HG03558 (cell line): Measurements from ENCODE around the gene MPG.

Source experiments
- ATAC-seq: cut with Tn5 transposase; IDR thresholded peaks from one replicate; pipeline ENCODE4 v1.9.1; 2021; ENCODE audit warnings: moderate number of reproducible peaks; ENCODE audit not compliant: unreplicated experiment; ENCODE audit errors: extremely low read depth

The MPG gene

GRCh38 chr16:64914-65255 lies 13.1 kb upstream of the MPG start:
- ATAC-seq: no peak

DNA sequence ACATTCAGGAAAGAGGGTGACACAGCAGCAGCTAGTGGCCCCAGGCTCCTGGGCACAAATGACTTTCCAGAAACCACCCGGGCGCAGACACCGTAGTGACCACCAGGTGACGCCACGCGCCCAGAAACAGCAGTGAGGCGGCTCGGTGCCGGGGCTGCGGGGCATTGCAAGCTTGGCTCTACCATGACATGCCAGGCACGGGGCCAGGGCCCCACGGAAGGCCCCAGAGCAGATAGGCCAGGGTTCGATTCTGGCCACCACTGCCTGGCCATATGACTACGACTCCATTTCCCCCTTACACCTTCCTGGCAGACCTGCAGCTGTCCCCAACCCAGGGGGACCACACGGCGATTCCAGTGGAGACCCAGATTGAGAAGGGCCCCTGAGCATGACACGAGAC lies 12.3 kb upstream of the MPG start:
- no peak for ATAC-seq

- no peak for ATAC-seq
These were observed 11.5 kb upstream of the MPG start for GRCh38 chr16:66309-67182.

- ATAC-seq: no peak
These were observed 10.7 kb upstream of the MPG start for GRCh38 chr16:67183-67791.

- no peak for ATAC-seq
These were observed 9.9 kb upstream of the MPG start for GRCh38 chr16:67884-68789.

DNA sequence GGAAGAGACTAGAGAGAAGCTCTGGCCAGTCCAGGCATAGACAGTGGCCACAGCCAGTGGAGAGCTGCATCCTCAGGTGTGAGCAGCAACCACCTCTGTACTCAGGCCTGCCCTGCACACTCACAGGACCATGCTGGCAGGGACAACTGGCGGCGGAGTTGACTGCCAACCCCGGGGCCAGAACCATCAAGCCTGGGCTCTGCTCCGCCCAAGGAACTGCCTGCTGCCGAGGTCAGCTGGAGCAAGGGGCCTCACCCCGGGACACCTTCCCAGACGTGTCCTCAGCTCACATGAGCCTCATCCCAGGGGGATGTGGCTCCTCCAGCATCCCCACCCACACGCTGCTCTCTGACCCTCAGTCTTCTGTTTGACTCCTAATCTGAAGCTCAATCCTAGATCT lies 8.8 kb upstream of the MPG start:
- ATAC-seq: no peak

DNA sequence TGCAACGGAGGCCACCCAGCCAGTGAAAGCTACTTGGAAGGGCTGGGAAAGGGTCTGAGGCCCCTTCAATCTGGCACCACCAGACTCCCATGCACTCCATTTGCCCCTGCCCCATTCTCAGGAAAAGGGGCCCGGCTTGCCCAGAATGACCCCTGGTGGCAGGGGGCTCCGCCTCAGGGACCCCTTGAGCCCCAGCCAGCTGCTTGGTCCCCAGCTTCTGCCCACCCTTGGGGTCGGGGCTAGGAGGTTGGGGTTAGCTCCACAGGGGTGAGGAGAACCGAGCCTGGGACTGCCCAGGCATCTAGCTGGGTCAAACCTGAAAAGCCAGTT lies 6.8 kb upstream of the MPG start:
- no peak for ATAC-seq

GRCh38 chr16:71540-72401 lies 6.3 kb upstream of the MPG start:
- ATAC-seq: no peak

GRCh38 chr16:72561-73548 lies 5.2 kb upstream of the MPG start, which contains the start of gene RHBDF1:
RHBDF1 (minus strand) TSS chr16:72631; CDS start chr16:65015, 7,616 bp downstream.
- ATAC-seq: no peak

- ATAC-seq: no peak
These were observed 3.8 kb upstream of the MPG start for GRCh38 chr16:74051-74746.

GRCh38 chr16:74747-75334 lies 3.2 kb upstream of the MPG start:
- ATAC-seq: no peak

GRCh38 chr16:75580-76501 lies 2.2 kb upstream of the MPG start:
- no peak for ATAC-seq

GRCh38 chr16:76535-77272 lies 1.3 kb upstream of the MPG start:
- no peak for ATAC-seq

- ATAC-seq: no peak
These were observed 685 bp upstream of the MPG start for GRCh38 chr16:77273-77806.

- ATAC-seq: no peak
These were observed 572 bp downstream of the MPG start for GRCh38 chr16:78444-79150.
